Measurements from ENCODE around the gene PHACTR3.

Gene PHACTR3

DNA sequence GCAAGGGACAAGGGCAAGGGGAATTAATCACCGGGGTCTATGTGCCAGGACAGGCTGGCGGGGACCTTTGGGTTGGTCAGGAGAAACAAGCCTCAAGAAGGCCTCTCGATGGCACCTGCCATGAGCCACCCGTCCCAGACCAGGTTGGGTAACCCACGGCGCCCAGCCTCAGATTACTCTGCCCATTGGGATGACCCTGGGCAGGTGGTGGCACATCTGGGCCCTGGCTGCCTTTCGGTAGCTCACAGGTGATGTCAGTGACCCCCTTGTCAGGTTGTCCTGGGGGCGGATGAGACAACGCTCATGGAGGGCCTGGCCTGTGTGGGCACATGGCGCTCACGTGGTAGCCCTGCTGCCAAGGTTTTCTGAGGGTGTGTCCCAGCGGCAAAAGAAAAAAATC is 176.9 kb downstream of the PHACTR3 start:
- no peak for DNase-seq

- DNase-seq: peak; percentile 47
These were observed 178.8 kb downstream of the PHACTR3 start for GRCh38 chr20:59782986-59783640.

DNA sequence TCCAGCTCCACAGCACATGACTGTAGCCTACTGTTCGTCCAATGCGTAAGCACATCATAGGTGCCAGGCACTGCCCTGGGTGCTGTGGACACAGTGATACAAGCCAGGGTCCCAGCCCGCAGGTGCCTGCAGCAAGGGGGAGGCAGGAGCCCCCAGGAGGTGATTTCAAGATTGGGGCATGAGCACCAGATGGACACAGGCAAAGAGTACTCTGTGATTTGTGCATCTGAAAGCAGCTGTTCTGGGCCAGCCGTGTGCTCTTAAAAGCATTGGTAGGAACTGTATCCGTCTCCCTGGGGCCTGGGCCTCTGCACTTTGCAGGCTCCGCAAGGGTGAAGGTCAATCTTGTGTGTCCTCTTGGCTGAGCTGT is 179.3 kb downstream of the PHACTR3 start:
- no peak for DNase-seq

GRCh38 chr20:59784365-59784764 is 180.0 kb downstream of the PHACTR3 start:
- DNase-seq: no peak

GRCh38 chr20:59784791-59785668 is 180.7 kb downstream of the PHACTR3 start:
- no peak for DNase-seq

DNA sequence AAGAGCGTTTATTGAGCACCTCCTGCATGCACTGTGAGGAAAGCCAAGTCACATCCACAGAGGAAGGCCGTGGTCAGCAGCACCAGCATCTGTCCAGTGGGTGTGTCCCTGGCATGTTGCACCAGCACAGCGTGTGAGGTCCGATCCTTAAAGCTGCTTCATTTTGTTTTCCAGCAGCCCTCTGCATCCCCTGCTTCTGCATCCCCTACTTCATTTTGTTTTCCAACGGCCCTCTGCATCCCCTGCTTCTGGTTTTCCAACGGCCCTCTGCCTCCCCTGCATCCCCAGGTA is 181.3 kb downstream of the PHACTR3 start:
- no peak for DNase-seq

- no peak for DNase-seq
These were observed 181.9 kb downstream of the PHACTR3 start for GRCh38 chr20:59785986-59786795.

DNA sequence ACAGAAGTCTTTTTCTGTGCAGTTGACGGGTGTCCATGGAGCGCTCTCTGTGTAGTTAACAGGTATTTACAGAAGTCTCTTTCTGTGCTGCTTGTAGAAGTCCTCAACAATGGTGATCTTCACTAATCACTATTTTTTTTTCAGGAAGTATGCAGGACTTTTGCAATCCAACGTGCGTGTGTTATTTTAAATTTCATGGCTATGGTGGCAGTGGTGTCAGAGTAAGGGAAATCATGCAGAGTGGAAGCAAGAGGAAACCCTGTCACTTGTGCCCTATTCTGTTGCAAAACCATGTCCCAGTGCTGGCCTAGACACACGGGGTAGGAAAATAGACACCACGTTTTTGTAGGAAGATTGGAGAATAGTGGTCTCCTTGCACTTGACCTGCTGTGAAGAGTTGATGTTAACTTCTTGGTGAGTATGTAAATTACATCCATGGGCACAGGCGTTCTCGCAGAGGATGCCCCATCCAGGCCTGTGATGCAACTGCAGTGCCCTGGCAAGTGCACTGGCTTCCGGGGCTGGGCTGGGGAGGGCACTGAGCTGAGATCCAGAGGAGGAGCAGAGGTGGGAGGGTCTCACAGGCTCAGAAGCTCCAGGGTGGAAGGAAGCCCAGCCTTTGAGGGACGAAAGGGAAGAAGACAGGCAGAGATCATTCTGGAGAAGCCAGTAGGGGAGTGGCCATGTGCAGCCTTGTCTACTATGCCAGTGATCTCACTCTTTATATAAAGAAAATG is 182.6 kb downstream of the PHACTR3 start:
- DNase-seq: no peak

GRCh38 chr20:59787538-59787890 is 183.2 kb downstream of the PHACTR3 start:
- DNase-seq: no peak

DNA sequence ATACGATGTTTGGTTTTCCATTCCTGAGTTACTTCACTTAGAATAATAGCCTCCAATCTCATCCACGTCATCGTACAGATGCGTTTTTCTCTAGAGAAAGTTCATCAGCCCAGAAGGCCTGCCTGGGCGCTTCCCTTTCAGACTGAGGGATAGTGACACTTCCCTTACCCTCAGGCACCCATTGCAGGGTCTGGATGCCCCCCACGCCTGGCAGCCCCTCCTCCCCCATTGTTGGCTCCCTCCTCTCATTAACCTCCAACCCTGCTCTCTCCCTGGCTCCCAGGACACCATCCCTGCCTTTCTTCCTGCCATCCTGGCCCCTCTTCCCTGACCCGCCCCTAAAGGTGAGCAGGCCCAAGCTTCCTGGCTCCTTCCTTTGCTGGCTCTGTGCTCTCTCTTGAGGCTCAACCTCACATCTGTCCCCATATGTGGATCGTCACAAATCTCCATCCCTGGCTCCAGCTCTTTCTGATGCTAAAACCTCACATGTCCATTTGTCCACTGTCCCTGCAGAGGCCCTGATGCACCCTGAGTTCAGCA is 183.9 kb downstream of the PHACTR3 start:
- DNase-seq: no peak

GRCh38 chr20:59788811-59789397 is 184.6 kb downstream of the PHACTR3 start:
- no peak for DNase-seq

- DNase-seq: no peak
These were observed 185.3 kb downstream of the PHACTR3 start for GRCh38 chr20:59789686-59790085.

DNA sequence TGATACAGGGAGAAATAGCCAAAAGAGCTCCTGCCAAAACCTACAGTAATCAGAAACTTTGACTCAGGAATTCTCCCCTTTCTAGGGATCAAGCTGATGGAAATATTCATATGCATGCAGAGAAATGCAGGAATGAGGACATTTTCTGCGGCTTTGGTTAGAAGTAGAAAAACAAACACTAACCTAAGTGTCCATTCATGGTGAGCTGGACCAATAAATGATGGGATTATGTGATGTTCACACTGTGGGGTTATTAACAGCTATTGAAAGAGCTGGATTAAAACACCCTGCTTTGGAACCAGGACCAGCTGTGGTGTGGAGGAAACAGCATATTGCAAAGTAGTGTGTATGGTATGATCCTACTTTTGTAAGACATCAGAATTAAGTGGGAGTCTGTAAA is 186.0 kb downstream of the PHACTR3 start:
- DNase-seq: no peak

DNA sequence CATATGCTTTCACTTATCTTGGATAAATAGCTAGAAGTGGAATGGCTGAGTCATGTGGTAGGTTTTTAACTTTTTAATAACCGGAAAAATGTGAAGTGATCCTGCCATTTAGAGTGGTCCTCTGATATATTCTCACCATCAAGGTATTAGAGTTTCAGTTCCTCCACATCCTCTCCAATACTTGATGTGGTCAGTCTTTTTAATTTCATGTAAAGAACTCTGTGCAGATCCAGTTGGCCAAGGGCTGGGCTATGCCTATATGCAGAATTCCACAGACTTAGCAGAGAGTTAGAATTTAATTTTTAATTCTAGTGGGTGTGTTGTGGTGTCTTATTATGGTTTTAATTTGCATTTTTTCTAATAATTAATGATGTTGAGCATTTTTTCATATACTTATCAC is 188.0 kb downstream of the PHACTR3 start:
- no peak for DNase-seq

GRCh38 chr20:59794555-59794954 is 190.2 kb downstream of the PHACTR3 start:
- no peak for DNase-seq

DNA sequence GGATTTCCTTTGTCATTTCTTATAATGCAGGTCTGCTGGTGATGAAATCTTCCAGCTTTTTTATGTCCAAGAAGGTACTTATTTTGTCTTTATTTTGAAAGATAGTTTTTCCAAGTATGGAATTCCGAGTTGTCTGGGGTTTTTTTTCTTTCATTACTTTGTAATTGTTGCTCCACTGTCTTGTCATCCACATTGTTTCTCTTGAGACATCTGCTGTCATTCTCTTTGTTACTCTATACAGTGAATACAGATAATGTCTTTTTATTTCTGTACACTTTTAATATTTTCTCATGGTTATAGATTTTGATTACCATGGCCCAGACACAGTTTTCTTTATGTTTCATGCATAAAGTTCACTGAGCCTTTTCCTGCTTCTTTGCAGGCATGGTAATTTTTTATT is 196.0 kb downstream of the PHACTR3 start:
- DNase-seq: no peak

GRCh38 chr20:59802018-59802417 is 197.7 kb downstream of the PHACTR3 start:
- no peak for DNase-seq

DNA sequence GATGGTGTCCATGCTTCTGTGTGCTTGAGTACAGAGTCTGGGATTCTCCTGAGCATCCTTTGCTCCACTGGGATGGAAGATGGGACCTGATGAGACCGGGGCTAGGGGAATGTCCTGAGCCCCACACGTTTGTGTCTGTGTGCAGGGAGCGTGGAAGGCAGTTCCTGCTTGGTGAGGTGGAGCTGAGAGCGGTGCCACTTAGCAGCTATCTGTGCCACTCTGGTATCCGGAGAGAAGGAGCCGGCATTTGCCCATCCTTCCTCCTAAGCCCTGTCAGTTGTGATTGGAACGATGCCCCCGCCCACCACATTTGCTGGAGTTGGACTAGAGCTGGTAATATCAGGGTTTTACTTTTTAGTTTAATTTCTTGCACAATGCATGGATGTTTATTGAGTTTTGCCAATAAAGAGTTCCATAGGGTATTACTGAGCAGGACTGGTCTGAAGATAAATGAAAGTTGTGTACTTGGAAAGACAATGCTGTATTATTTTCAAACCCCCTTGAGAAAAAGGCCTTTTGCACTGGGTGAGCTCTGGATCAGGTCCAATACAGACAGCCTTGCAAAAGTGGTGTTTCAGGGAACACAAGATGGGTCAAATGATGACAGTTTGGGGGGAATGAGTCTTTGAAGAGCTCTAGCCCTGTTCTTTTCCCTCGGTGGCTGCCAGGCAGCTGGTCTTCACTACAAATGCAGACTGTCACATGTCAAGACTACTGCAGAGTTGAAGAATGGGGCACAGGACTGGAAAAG is 198.3 kb downstream of the PHACTR3 start:
- no peak for DNase-seq

- DNase-seq: no peak
These were observed 200.0 kb downstream of the PHACTR3 start for GRCh38 chr20:59804347-59804746.

DNA sequence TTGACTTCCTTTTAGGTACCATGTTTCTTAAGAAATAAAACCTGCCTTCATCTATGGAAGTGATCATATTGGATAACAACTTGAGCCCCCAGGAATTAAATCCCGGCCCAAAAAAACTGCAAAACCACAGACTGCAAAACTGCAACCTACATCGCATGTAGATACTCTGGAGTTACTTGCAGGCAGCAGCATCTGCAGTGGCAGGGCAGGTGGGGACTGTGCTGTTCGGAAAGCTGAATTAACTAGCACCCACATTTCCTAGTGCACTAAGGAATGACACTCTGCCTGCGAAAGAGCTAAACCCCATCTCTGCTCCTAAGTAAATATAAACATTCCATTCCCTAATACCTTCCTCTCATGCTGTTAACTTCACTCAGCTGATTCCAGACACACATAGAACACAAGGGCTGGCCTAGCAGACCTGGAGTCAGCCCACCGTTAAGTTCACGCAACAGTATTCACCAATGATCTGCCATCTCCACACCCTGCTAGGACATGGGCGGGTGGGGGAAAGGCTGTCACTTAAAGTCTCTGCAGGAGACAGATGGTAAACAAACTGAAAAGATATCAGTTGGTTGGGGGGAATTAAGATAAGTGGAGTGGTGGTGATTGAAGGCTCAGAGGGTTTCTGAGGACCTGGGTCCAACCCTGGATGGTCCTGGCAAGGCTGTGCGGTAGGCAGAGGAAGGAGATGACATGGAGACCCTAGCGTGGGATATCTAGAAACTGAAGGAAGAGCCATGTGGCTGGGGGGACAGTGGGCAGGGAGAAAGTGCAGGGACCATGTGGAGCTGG is 200.7 kb downstream of the PHACTR3 start:
- no peak for DNase-seq
